ENCODE results near the gene PICK1.

- TF ChIP-seq CTCF (IDR thresholded peaks at IDR 0.05) = no peak
- TF ChIP-seq EP300 (IDR thresholded peaks at IDR 0.05) = no peak
Observed at GRCh38 chr22:38083931-38084631, 26.9 kb downstream of the PICK1 start, which contains the start of gene SLC16A8.

Measured in ovary (tissue), 3 donors.